ENCODE data around the gene TMEM186. TPM values are rescaled to one million over a fixed set of nuclear protein-coding genes. Genes with fewer than 3 reads are reported as not detected.
"Not testable (repeated sequence)": the region's sequence is repeated elsewhere in the genome, so short reads cannot be mapped to it uniquely, and the experiment has no call there.

The TMEM186 gene
- total RNA-seq, 1 donor from 2014 or later: 10.6 TPM

GRCh38 chr16:8756755-8757154 lies 40.7 kb downstream of the TMEM186 start:
- Mint-ChIP-seq H3K4me1 (no peaks in the 10 kb centered on the region), H3K27ac (no peak overlapping the region), H3K36me3 (ENCODE audit: low read depth) (peaks cover 41% of the 10 kb centered on the region), H3K9me3 (no peaks in the 10 kb centered on the region), H3K4me3 (no peak overlapping the region), H3K27me3 (no peaks in the 10 kb centered on the region)
- POLR2A ChIA-PET: no interaction called here
- intact Hi-C loops (cut with micrococcal nuclease): no loop called here
- CTCF ChIA-PET: no interaction called here
- ATAC-seq (ENCODE audit: low read depth) (no peak), DNase-seq (no peak)
- no peak for TF ChIP-seq CTCF (IDR thresholded peaks at IDR 0.05)

- intact Hi-C loops (cut with micrococcal nuclease): no loop called here
- H3K9me3 Mint-ChIP-seq: no peaks in the 10 kb centered on the region
These were observed 43.9 kb downstream of the TMEM186 start for GRCh38 chr16:8753416-8754054.

GRCh38 chr16:8752706-8753105 lies 44.7 kb downstream of the TMEM186 start:
- no peak overlapping the region for H3K27ac Mint-ChIP-seq
- intact Hi-C loops (cut with micrococcal nuclease): no loop called here
- ATAC-seq (ENCODE audit: low read depth): no peak
- no peak for DNase-seq
- no peak for TF ChIP-seq CTCF (IDR thresholded peaks at IDR 0.05)
- H3K36me3 Mint-ChIP-seq (ENCODE audit: low read depth): peaks cover 39% of the 10 kb centered on the region
- no peak overlapping the region for H3K4me3 Mint-ChIP-seq
- ChIA-PET POLR2A (no interaction called here), CTCF (no interaction called here)
- no peaks in the 10 kb centered on the region for H3K4me1 Mint-ChIP-seq
- H3K27me3 Mint-ChIP-seq: no peaks in the 10 kb centered on the region
- H3K9me3 Mint-ChIP-seq: no peaks in the 10 kb centered on the region

More at GRCh38 chr16:8753416-8754054, 43.9 kb downstream of the TMEM186 start:
- Mint-ChIP-seq H3K36me3 (ENCODE audit: low read depth) (peaks cover 45% of the 10 kb centered on the region), H3K4me3 (no peak overlapping the region), H3K4me1 (no peaks in the 10 kb centered on the region), H3K27ac (no peak overlapping the region), H3K27me3 (no peaks in the 10 kb centered on the region)
- ATAC-seq (ENCODE audit: low read depth) (no peak), DNase-seq (no peak)
- ChIA-PET POLR2A (no interaction called here), CTCF (no interaction called here)
- TF ChIP-seq CTCF (IDR thresholded peaks at IDR 0.05): no peak

GRCh38 chr16:8751481-8752311 lies 45.7 kb downstream of the TMEM186 start:
- Mint-ChIP-seq H3K36me3 (ENCODE audit: low read depth) (peaks cover 35% of the 10 kb centered on the region), H3K27ac (no peak overlapping the region), H3K4me3 (no peak overlapping the region), H3K27me3 (no peaks in the 10 kb centered on the region), H3K9me3 (no peaks in the 10 kb centered on the region), H3K4me1 (no peaks in the 10 kb centered on the region)
- intact Hi-C loops (cut with micrococcal nuclease): no loop called here
- DNase-seq (no peak), ATAC-seq (ENCODE audit: low read depth) (no peak)
- CTCF ChIA-PET: no interaction called here
- TF ChIP-seq CTCF (IDR thresholded peaks at IDR 0.05): no peak
- POLR2A ChIA-PET: no interaction called here

- ATAC-seq (ENCODE audit: low read depth); CTCF ChIA-PET; H3K27me3 Mint-ChIP-seq; POLR2A ChIA-PET; H3K4me3 Mint-ChIP-seq; H3K27ac Mint-ChIP-seq; H3K9me3 Mint-ChIP-seq; DNase-seq; H3K4me1 Mint-ChIP-seq; intact Hi-C loops (cut with micrococcal nuclease): not testable (repeated sequence)
- H3K36me3 Mint-ChIP-seq (ENCODE audit: low read depth): peaks cover 27% of the 10 kb centered on the region
These were observed 48.5 kb downstream of the TMEM186 start for GRCh38 chr16:8748944-8749343.

Other genes starting within 250 kb of the TMEM186 start
- not detected in 2 replicates for gene TMEM114, start 207.1 kb downstream of the TMEM186 start, total RNA-seq
- 36.4 and 49.6 TPM in 2 replicates for gene METTL22, start 175.9 kb downstream of the TMEM186 start, total RNA-seq
- gene ABAT, start 123.0 kb downstream of the TMEM186 start, total RNA-seq: 12.6 and 13.2 TPM in 2 replicates
- gene PMM2, start 200 bp upstream of the TMEM186 start, total RNA-seq: 57.4 and 61.1 TPM in 2 replicates
- gene CARHSP1, start 71.4 kb upstream of the TMEM186 start, total RNA-seq: 21.3 and 27.0 TPM in 2 replicates
- not detected in 2 replicates for gene LITAFD, start 84.7 kb upstream of the TMEM186 start, total RNA-seq
- 173 and 193 TPM in 2 replicates for gene USP7, start 166.3 kb upstream of the TMEM186 start, total RNA-seq

All from activated B cell treated with CpG ODN at 0.5 μM for 24 hours (primary cell).